PC-9 (cell line): Measurements from ENCODE around the gene BRMS1.
"Not testable (repeated sequence)": the region's sequence is repeated elsewhere in the genome, so short reads cannot be mapped to it uniquely, and the experiment has no call there.

Experiments
- EZH2 ChIP-seq: fragments of 200-600 bp; sonication (generic); IDR thresholded peaks from 2 replicates; pipeline ENCODE4 v1.8.0; 2017; ENCODE audit warnings: antibody characterized with exemption, low read depth
- TF ChIP-seq, protein P1 (sequence below): fragments of 200-600 bp; sonication (generic); conservative IDR thresholded peaks from 2 replicates; pipeline ENCODE4 v1.6.1; 2017; ENCODE audit warnings: mixed run types, antibody characterized with exemption, mild to moderate bottlenecking, moderate library complexity

DNA sequence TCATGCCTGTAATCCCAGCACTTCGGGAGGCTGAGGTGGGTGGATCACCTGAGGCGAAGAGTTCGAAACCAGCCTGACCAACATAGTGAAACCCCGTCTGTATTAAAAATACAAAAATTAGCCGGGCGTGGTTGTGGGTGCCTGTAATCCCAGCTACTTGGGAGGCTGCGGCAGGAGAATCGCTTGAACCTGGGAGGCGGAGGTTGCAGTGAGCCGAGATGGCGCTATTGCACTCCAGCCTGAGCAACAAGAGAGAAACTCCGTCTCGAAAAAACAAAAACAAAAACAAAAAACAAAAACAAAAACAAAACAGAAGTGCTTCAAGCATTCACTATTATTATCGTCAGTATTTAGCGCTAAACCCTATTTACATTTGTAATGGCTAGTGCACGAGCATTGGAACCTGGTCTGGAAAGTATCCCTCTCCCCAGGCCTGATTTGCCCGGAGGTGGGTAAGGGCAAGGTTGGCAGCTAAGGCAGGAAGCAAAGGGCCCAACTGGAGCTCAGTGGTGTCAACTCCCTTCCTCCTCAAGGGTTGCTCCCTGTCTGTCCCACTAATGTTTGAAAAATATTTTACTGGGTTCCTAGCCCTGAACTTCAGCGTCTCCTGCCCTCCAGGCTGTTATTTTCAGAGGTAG is 34.0 kb downstream of the BRMS1 start:
- TF ChIP-seq, protein P1, sequence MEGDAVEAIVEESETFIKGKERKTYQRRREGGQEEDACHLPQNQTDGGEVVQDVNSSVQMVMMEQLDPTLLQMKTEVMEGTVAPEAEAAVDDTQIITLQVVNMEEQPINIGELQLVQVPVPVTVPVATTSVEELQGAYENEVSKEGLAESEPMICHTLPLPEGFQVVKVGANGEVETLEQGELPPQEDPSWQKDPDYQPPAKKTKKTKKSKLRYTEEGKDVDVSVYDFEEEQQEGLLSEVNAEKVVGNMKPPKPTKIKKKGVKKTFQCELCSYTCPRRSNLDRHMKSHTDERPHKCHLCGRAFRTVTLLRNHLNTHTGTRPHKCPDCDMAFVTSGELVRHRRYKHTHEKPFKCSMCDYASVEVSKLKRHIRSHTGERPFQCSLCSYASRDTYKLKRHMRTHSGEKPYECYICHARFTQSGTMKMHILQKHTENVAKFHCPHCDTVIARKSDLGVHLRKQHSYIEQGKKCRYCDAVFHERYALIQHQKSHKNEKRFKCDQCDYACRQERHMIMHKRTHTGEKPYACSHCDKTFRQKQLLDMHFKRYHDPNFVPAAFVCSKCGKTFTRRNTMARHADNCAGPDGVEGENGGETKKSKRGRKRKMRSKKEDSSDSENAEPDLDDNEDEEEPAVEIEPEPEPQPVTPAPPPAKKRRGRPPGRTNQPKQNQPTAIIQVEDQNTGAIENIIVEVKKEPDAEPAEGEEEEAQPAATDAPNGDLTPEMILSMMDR = not testable (repeated sequence)
- TF ChIP-seq EZH2 = not testable (repeated sequence)
